Measurements from ENCODE around the gene NQO1. TPM values are rescaled to one million over a fixed set of nuclear protein-coding genes. Genes with fewer than 3 reads are reported as not detected.
"Not testable (repeated sequence)": the region's sequence is repeated elsewhere in the genome, so short reads cannot be mapped to it uniquely, and the experiment has no call there.

The NQO1 gene
- total RNA-seq, 1 donor from 2014 or later: 9.8 TPM

DNA sequence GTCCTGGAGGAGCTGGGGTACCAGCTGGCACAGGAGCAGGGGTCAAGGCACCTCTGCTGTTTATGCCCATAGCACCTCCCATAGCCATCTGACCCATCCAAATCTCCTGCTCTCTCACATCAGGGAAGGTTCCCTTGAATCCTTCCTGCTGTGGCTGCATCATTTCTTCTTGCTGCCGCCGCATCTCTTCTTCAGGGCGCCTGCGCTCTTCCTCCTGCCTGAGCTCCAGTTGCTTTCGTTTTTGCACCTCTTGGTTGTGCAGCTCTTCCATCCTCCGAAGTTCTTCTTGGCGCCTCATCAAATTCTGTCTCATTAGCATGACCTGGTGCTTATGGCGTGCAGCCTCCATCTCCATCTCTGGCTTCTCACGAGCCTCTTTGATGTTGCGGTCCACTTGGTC is 30.3 kb upstream of the NQO1 start:
- intact Hi-C loops (cut with micrococcal nuclease): no loop called here
- H3K27me3 Mint-ChIP-seq (ENCODE audit: insufficient read depth): peaks cover 2% of the 10 kb centered on the region
- H3K36me3 Mint-ChIP-seq (ENCODE audit: low read depth): peaks cover 20% of the 10 kb centered on the region

GRCh38 chr16:69754469-69755310 is 28.3 kb upstream of the NQO1 start, which contains the start of gene NOB1:
TSS of gene NOB1 (minus strand) at chr16:69754926. CDS start at chr16:69754910, 16 bp downstream.
- no peaks in the 10 kb centered on the region for H3K9me3 Mint-ChIP-seq
- peaks cover 2% of the 10 kb centered on the region for H3K27me3 Mint-ChIP-seq (ENCODE audit: insufficient read depth)
- DNase-seq (ENCODE audit: low spot score): peak; percentile 97
- intact Hi-C loops (cut with micrococcal nuclease): loop anchor here (1.0 to 2.0 kb wide), 7 partner anchors 8 to 443 kb away; partner anchors contain the start of genes COG8, NIP7, NQO1 and VPS4A
- H3K4me1 Mint-ChIP-seq (ENCODE audit: low read depth): peaks cover 32% of the 10 kb centered on the region
- peak within 1 kb of the TSS; percentile 98 for H3K27ac Mint-ChIP-seq
- H3K36me3 Mint-ChIP-seq (ENCODE audit: low read depth): peaks cover 26% of the 10 kb centered on the region
- H3K4me3 Mint-ChIP-seq: peak within 1 kb of the TSS; percentile 99

More for the DNA sequence above, 30.3 kb upstream of the NQO1 start:
- no peak overlapping the region for H3K4me3 Mint-ChIP-seq
- no peaks in the 10 kb centered on the region for H3K9me3 Mint-ChIP-seq
- H3K4me1 Mint-ChIP-seq (ENCODE audit: low read depth): peaks cover 35% of the 10 kb centered on the region
- DNase-seq (ENCODE audit: low spot score): no peak
- no peak overlapping the region for H3K27ac Mint-ChIP-seq

DNA sequence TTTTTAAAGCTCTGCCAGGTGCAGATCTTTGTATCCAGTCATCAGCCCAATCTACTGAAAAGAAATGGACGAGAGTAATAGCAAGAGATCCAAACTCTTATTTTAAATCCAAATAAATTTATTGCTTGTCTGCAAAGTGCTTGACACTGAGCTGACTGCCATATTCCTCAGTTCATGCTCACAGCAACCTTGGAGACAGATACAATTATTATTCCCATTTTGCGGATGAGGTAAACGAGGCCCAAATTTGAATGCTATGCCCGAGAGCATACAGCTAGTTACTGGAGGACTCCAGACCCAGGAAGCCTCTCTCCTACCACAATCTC is 27.7 kb upstream of the NQO1 start:
- H3K36me3 Mint-ChIP-seq (ENCODE audit: low read depth): peaks cover 29% of the 10 kb centered on the region
- intact Hi-C loops (cut with micrococcal nuclease): loop anchor here (1.0 to 2.0 kb wide), 7 partner anchors 8 to 443 kb away; partner anchors contain the start of genes COG8, NIP7, NQO1 and VPS4A

DNA sequence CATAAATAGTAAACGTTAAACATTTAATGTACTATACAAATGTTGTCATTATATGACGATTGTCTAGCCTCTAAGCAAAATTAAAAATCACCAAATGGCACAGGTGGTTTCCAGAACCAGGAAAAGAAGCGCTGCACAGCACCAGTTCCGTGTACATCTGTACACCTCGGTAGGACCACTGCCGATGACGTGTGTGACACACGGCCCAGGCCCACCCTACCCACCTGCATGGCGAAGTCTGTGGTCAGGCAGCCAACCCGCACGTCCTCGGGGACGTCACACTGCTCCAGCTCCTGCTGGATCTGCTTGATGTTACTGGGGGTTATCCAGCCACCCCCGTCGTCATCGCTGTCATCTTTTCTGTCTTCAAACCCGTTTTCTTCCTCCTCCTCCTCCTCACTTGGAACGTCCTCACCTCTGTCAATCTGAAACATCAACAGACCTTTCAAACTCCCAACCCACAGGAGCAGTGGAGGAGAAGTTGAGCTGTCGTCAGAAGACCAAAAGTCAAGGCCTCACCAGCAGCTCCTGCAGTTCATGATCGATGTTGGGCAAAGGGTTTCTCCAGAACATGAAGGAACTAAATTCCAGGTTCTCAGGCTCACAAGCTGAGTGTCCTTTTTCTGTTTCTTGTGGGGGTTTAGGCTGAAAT is 22.5 kb upstream of the NQO1 start:
- Mint-ChIP-seq H3K27ac (no peak overlapping the region), H3K4me1 (ENCODE audit: low read depth) (peaks cover 22% of the 10 kb centered on the region), H3K4me3 (no peak overlapping the region), H3K9me3 (no peaks in the 10 kb centered on the region), H3K27me3 (ENCODE audit: insufficient read depth) (no peaks in the 10 kb centered on the region), H3K36me3 (ENCODE audit: low read depth) (peaks cover 57% of the 10 kb centered on the region)
- intact Hi-C loops (cut with micrococcal nuclease): no loop called here
- DNase-seq (ENCODE audit: low spot score): no peak

More for the DNA sequence above, 27.7 kb upstream of the NQO1 start:
- no peaks in the 10 kb centered on the region for H3K9me3 Mint-ChIP-seq
- H3K27me3 Mint-ChIP-seq (ENCODE audit: insufficient read depth): peaks cover 2% of the 10 kb centered on the region
- no peak for DNase-seq (ENCODE audit: low spot score)
- peak overlapping the region; percentile 98 for H3K27ac Mint-ChIP-seq
- peak overlapping the region; percentile 99 for H3K4me3 Mint-ChIP-seq
- H3K4me1 Mint-ChIP-seq (ENCODE audit: low read depth): peaks cover 32% of the 10 kb centered on the region

GRCh38 chr16:69747115-69747514 is 20.8 kb upstream of the NQO1 start:
- Mint-ChIP-seq H3K27me3 (ENCODE audit: insufficient read depth) (no peaks in the 10 kb centered on the region), H3K36me3 (ENCODE audit: low read depth) (peaks cover 61% of the 10 kb centered on the region), H3K9me3 (no peaks in the 10 kb centered on the region), H3K4me1 (ENCODE audit: low read depth) (peaks cover 7% of the 10 kb centered on the region), H3K27ac (no peak overlapping the region), H3K4me3 (no peak overlapping the region)
- intact Hi-C loops (cut with micrococcal nuclease): no loop called here
- DNase-seq (ENCODE audit: low spot score): no peak

GRCh38 chr16:69745959-69746358 is 19.6 kb upstream of the NQO1 start:
- intact Hi-C loops (cut with micrococcal nuclease): no loop called here
- no peak for DNase-seq (ENCODE audit: low spot score)
- H3K9me3 Mint-ChIP-seq: no peaks in the 10 kb centered on the region
- peaks cover 62% of the 10 kb centered on the region for H3K36me3 Mint-ChIP-seq (ENCODE audit: low read depth)
- no peaks in the 10 kb centered on the region for H3K27me3 Mint-ChIP-seq (ENCODE audit: insufficient read depth)
- peaks cover 5% of the 10 kb centered on the region for H3K4me1 Mint-ChIP-seq (ENCODE audit: low read depth)
- no peak overlapping the region for H3K27ac Mint-ChIP-seq
- H3K4me3 Mint-ChIP-seq: no peak overlapping the region

GRCh38 chr16:69745232-69745612 is 18.9 kb upstream of the NQO1 start:
- DNase-seq (ENCODE audit: low spot score): no peak
- Mint-ChIP-seq H3K36me3 (ENCODE audit: low read depth) (peaks cover 62% of the 10 kb centered on the region), H3K27me3 (ENCODE audit: insufficient read depth) (no peaks in the 10 kb centered on the region), H3K4me1 (ENCODE audit: low read depth) (peaks cover 5% of the 10 kb centered on the region), H3K9me3 (no peaks in the 10 kb centered on the region), H3K4me3 (no peak overlapping the region), H3K27ac (no peak overlapping the region)
- intact Hi-C loops (cut with micrococcal nuclease): no loop called here

DNA sequence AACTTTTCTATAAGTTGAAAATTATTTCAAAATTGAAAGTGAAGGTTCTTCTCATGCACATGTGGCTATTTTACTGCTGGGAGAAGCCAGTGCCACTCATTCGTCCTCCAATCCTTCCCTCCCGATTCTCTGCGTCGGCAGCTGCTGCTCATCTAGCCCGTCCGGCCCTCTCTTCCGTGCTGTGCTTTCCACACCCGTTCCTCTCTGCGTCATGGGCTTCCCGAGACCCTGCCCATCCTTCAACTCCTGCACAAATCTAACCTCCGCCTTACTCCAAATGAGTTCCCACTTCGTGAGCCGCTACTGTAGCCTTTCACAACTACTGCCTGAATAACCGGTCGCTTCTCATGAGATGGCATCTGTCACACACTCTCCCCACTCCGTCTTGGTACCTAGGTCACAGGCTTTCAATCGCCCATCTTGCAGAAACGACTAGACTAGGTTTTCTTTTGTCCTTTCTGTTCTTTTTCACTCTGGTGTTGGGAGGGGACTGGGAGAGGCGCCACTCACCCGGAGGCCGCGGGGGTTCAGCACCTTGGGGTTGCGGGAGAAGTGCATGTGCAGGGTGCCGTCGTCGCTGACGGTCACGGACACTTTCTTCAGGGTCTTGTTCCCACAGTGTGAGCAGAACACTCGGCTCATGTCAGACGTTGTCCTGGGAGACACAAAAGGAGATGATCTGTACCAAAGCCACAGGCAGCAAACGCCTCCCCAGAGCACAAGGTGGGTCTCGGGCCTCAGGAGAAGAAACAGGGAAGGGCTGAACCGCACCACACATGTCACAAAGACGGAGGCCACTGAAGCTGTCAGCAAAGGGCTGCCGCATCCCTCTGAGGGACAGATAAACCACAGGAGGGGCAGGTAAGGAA is 18.2 kb upstream of the NQO1 start:
- intact Hi-C loops (cut with micrococcal nuclease): no loop called here
- Mint-ChIP-seq H3K36me3 (ENCODE audit: low read depth) (peaks cover 67% of the 10 kb centered on the region), H3K4me1 (ENCODE audit: low read depth) (peaks cover 5% of the 10 kb centered on the region), H3K4me3 (no peak overlapping the region), H3K9me3 (no peaks in the 10 kb centered on the region), H3K27me3 (ENCODE audit: insufficient read depth) (no peaks in the 10 kb centered on the region), H3K27ac (no peak overlapping the region)
- DNase-seq (ENCODE audit: low spot score): no peak

DNA sequence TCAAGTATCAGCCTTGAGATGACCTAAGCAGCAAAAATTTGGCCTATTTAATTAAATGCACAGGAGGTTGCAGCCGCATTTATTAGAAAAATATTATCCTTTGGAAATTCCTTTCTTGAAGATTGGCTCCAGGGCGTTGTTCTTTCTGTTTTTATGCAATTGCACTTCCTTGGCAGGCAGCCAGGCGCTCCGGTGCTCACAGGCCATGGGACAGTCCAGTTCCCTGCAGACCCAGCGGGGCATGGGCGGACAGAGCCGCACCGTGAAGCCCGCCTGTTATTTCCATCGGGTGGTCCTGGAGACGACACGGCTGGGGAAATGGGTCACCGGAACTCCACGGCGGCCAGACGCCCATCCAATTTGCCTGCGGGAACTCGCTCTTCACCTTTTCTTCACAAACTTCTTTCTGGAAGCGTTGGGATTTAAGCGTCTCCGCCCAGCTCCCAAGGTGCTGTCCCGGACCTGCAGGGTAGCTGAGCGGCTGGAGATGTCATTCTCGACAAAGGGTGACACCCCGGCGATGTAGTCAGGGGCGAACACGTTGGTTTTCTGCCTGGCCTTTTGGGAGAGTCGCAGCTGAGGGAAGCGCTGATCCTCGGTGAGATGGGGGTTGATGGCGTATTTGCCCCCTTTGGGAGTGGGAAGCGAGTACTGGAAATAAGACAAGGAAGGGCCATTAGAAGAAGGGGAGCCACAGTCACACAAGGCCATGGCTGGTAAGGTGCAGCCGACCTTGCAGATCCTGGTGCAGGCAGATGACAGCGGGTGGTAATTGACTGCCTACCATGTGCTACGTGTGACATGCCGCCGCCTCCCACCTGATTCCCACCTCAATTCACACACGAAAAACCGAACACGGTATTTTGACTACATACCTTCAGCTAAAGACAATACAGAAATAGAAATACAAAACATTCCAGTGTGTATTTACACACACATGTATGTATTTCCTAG is 15.9 kb upstream of the NQO1 start:
- Mint-ChIP-seq H3K27ac (no peak overlapping the region), H3K4me3 (no peak overlapping the region), H3K27me3 (ENCODE audit: insufficient read depth) (no peaks in the 10 kb centered on the region), H3K4me1 (ENCODE audit: low read depth) (peaks cover 5% of the 10 kb centered on the region), H3K9me3 (no peaks in the 10 kb centered on the region), H3K36me3 (ENCODE audit: low read depth) (peaks cover 56% of the 10 kb centered on the region)
- intact Hi-C loops (cut with micrococcal nuclease): no loop called here
- no peak for DNase-seq (ENCODE audit: low spot score)

DNA sequence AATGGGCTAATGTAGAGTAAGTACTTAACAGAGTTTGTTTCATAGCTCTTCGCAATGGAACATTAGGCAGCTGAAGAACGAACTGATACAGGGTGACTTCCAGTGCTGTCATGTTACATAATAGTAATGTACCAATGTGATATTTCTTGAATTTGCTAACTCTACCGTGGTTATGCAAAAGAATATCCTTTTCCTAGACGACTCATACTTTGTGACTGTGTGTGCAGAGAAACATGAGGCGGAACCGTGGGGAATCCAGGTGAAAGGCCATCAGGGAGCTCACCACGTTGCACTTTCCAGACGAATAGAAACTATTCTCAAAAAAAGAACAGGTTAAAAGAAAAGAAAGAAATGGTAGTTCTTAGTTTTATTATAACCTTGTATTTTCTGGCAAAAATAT is 15.2 kb upstream of the NQO1 start:
- Mint-ChIP-seq H3K36me3 (ENCODE audit: low read depth) (peaks cover 54% of the 10 kb centered on the region), H3K9me3 (no peaks in the 10 kb centered on the region), H3K4me3 (no peak overlapping the region), H3K27ac (no peak overlapping the region), H3K4me1 (ENCODE audit: low read depth) (peaks cover 5% of the 10 kb centered on the region), H3K27me3 (ENCODE audit: insufficient read depth) (no peaks in the 10 kb centered on the region)
- no peak for DNase-seq (ENCODE audit: low spot score)
- intact Hi-C loops (cut with micrococcal nuclease): no loop called here

DNA sequence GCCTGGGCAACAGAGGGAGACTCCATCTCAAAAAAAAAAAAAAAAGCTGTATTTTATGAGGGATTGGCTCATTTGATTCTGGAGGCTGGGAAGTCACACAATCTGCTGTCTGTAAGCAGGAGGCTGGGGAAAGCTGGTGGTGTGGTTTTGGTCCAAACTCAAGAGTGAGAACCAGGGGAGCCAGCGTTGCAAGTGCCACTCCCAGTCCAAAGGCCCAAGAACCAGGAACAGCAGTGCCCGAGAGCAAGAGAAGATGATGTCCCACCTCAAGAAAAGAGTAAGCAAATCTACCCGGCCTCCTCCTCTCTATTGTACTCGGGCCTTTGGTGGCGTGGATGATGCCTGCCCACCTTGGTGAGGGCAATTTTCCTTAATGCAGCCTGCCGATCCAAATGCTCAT is 5.7 kb upstream of the NQO1 start:
- Mint-ChIP-seq H3K27ac (no peak overlapping the region), H3K36me3 (ENCODE audit: low read depth) (peaks cover 3% of the 10 kb centered on the region), H3K9me3 (no peaks in the 10 kb centered on the region), H3K4me1 (ENCODE audit: low read depth) (peaks cover 10% of the 10 kb centered on the region), H3K27me3 (ENCODE audit: insufficient read depth) (no peaks in the 10 kb centered on the region), H3K4me3 (no peak overlapping the region)
- DNase-seq (ENCODE audit: low spot score): no peak
- intact Hi-C loops (cut with micrococcal nuclease): no loop called here

GRCh38 chr16:69731280-69731679 is 4.9 kb upstream of the NQO1 start:
- H3K36me3 Mint-ChIP-seq (ENCODE audit: low read depth); H3K27me3 Mint-ChIP-seq (ENCODE audit: insufficient read depth); DNase-seq (ENCODE audit: low spot score); H3K4me3 Mint-ChIP-seq; intact Hi-C loops (cut with micrococcal nuclease); H3K27ac Mint-ChIP-seq; H3K9me3 Mint-ChIP-seq: not testable (repeated sequence)
- H3K4me1 Mint-ChIP-seq (ENCODE audit: low read depth): peaks cover 18% of the 10 kb centered on the region
